C4-2B (cell line): ENCODE data around the gene GATC.

ENCODE experiments used
- CTCF ChIP-seq: fragments of 450-650 bp; conservative IDR thresholded peaks from 2 replicates; pipeline ENCODE4 v1.5.1; 2017; ENCODE audit warnings: mild to moderate bottlenecking
- ZFX ChIP-seq: fragments of 450-650 bp; IDR thresholded peaks from 2 replicates; pipeline ENCODE4 v1.6.1; 2017

- TF ChIP-seq CTCF (no peak), ZFX (no peak)
These were observed 22.1 kb downstream of the GATC start for GRCh38 chr12:120468325-120468820.
